Type B pancreatic cell (in vitro differentiated cells): ENCODE results near the gene ZCCHC14. TPM values are rescaled to one million over a fixed set of nuclear protein-coding genes. Genes with fewer than 3 reads are reported as not detected.
"Not testable (repeated sequence)": the region's sequence is repeated elsewhere in the genome, so short reads cannot be mapped to it uniquely, and the experiment has no call there.

Experiments
- DNase-seq: peaks from one replicate; pipeline ENCODE4 v3.0.0; 2021; ENCODE audit warnings: mixed read lengths; ENCODE audit not compliant: unreplicated experiment; ENCODE audit errors: extremely low spot score
- H3K27ac Mint-ChIP-seq: 2 replicates; pipeline ENCODE4 v1.8.0; 2021; ENCODE audit warnings: mild to moderate bottlenecking, mixed read lengths
- H3K27me3 Mint-ChIP-seq: 2 replicates; pipeline ENCODE4 v1.8.0; 2021; ENCODE audit warnings: mixed read lengths
- H3K36me3 Mint-ChIP-seq: 2 replicates; pipeline ENCODE4 v1.8.0; 2021; ENCODE audit warnings: mixed read lengths
- H3K4me1 Mint-ChIP-seq: one replicate; pipeline ENCODE4 v1.8.0; 2021; ENCODE audit warnings: mixed read lengths; ENCODE audit not compliant: unreplicated experiment
- H3K4me3 Mint-ChIP-seq: 2 replicates; pipeline ENCODE4 v1.8.0; 2021; ENCODE audit warnings: mild to moderate bottlenecking, mixed read lengths
- H3K9me3 Mint-ChIP-seq: 2 replicates; pipeline ENCODE4 v1.8.0; 2021; ENCODE audit warnings: mixed read lengths
- total RNA-seq: library from RNA; stranded (reverse); gene quantifications from 2 replicates; pipeline ENCODE4 v1.2.1, GENCODE V29; 2021; ENCODE audit warnings: low replicate concordance
- TF ChIP-seq, protein P1 (sequence below): fragments of 200-600 bp; sonication (generic); conservative IDR thresholded peaks from 2 replicates; pipeline ENCODE4 v1.5.0; 2021; ENCODE audit warnings: antibody characterized with exemption, mild to moderate bottlenecking

ZCCHC14 gene
- total RNA-seq, 1 donor from 2014 or later, result 32.3 TPM

DNA sequence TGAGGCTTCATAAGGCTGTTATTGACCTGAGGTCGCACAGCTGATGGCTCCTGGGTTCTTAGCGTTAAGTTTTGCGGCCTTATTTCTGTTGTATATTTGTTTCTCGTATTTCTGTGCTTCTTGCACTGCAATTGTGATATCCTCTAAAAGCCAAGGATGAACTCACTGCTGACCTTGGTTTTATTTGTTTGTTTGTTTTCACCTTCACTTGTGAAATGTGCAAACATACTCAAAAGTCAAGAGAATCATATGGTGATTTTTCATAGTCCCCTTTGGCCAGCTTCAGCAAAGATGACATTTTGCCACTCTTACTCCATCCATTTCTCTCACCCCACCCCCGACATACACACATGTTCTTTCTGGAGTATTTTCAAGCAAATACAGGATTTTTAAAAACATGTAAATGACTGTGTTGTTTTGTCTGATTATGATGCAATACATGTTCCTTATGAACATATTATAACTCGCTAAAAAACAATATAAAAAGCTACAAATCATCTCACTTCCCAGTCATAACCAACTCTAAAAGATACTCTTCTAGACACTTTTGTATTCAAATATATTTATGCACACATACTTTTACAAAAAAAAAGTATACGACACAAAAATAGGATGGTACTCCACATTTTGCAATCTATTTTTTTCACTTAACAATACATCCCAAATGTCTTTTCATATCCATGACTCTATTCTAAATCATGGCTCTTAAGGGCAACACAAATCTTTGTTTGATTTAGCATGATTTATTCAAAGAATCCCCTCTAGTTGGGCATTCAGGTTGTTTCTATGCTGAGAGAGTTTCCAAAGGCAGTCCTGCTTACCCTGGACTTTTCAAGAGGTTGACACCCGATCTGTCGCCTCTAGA, 5.7 kb upstream of the ZCCHC14 start:
- Mint-ChIP-seq H3K4me1 (no peaks in the 10 kb centered on the region), H3K27ac (no peak overlapping the region), H3K4me3 (no peak overlapping the region), H3K36me3 (no peaks in the 10 kb centered on the region), H3K27me3 (no peaks in the 10 kb centered on the region), H3K9me3 (no peaks in the 10 kb centered on the region)
- DNase-seq, result no peak
- TF ChIP-seq, protein P1, sequence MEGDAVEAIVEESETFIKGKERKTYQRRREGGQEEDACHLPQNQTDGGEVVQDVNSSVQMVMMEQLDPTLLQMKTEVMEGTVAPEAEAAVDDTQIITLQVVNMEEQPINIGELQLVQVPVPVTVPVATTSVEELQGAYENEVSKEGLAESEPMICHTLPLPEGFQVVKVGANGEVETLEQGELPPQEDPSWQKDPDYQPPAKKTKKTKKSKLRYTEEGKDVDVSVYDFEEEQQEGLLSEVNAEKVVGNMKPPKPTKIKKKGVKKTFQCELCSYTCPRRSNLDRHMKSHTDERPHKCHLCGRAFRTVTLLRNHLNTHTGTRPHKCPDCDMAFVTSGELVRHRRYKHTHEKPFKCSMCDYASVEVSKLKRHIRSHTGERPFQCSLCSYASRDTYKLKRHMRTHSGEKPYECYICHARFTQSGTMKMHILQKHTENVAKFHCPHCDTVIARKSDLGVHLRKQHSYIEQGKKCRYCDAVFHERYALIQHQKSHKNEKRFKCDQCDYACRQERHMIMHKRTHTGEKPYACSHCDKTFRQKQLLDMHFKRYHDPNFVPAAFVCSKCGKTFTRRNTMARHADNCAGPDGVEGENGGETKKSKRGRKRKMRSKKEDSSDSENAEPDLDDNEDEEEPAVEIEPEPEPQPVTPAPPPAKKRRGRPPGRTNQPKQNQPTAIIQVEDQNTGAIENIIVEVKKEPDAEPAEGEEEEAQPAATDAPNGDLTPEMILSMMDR, result no peak

DNA sequence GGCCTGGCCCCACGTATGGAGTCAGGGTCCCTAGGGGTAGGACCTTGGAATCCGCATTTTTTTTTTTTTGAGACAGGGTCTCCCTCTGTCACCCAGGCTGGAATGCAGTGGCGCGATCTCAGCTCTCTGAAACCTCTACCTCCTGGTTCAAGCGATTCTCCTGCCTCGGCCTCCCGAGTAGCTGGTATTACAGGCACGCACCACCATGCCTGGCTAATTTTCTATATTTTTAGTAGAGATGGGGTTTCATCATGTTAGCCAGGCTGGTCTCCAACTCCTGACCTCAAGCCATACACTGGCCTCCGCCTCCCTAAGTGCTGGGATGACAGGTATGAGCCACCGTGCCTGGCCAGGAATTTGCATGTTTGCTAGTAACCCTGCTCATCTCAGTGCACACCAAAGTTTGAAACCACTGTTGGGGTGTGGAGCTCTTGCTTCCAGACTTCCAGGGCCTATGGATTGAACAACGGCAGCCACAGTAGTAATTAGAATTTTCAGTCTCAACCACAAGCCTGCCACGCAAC, 5.0 kb upstream of the ZCCHC14 start:
- H3K27me3 Mint-ChIP-seq, H3K36me3 Mint-ChIP-seq, H3K4me1 Mint-ChIP-seq, H3K9me3 Mint-ChIP-seq, H3K27ac Mint-ChIP-seq, H3K4me3 Mint-ChIP-seq, DNase-seq: not testable (repeated sequence)

DNA sequence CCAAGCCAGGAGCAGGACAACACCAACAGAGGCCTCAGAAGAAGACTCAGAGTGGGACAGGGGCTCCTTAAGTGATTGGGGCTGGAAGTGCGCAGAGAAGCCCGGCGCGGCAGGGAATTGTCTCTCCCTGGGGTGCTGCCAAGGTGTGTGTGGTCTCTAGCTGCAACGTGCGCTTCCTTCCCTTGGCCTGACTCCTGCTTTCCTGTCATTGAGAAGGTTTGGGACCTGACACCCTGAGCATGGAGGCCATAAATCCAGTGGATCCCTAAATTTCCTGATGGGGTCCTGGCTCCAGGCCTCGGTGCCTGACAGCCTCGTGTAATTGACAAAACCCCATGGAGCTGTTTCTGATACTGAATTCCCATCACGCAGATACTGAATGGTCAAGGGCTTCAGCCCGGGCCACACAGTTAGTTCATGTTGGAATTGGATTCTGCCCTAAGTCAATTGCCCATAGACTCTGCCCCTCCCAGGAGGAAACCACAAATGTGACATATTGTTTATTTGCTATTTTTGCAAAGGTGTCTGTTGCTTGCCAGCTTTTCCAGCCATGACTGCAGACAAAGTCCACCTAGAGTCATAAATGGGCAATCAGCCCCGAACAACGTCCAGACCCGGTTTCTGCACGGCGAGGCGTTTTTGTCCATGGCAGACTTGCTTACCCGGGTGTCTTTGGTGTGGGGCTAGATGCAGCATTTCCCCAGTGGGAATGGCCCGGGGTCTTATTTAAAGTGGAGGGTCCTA, 4.4 kb upstream of the ZCCHC14 start:
- DNase-seq, H3K36me3 Mint-ChIP-seq, H3K9me3 Mint-ChIP-seq, H3K27ac Mint-ChIP-seq, H3K4me3 Mint-ChIP-seq, H3K27me3 Mint-ChIP-seq, H3K4me1 Mint-ChIP-seq: not testable (repeated sequence)

DNA sequence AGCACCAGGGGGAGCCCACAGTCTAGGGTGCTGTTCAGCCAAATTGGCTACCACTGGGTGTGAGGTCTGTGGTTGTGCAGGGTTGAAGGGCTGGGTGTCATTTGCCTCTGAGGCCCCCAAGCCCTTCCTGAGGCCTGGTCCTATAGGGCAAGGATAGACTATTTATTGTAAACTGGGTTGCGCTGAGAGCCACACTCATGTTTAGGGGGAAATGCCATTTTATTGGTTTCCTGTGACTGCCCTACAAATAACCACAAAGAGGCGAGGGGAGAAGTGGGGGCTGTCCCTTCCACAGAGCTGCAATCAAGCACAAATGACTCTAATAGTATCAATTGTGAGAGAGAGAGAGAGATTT, 3.6 kb upstream of the ZCCHC14 start:
- H3K27ac Mint-ChIP-seq, result no peak overlapping the region
- DNase-seq, result no peak
- H3K36me3 Mint-ChIP-seq, result no peaks in the 10 kb centered on the region
- peaks cover 3% of the 10 kb centered on the region for H3K27me3 Mint-ChIP-seq
- peaks cover 4% of the 10 kb centered on the region for H3K4me1 Mint-ChIP-seq
- H3K4me3 Mint-ChIP-seq, result no peak overlapping the region
- no peaks in the 10 kb centered on the region for H3K9me3 Mint-ChIP-seq
- TF ChIP-seq, protein P1, result no peak

DNA sequence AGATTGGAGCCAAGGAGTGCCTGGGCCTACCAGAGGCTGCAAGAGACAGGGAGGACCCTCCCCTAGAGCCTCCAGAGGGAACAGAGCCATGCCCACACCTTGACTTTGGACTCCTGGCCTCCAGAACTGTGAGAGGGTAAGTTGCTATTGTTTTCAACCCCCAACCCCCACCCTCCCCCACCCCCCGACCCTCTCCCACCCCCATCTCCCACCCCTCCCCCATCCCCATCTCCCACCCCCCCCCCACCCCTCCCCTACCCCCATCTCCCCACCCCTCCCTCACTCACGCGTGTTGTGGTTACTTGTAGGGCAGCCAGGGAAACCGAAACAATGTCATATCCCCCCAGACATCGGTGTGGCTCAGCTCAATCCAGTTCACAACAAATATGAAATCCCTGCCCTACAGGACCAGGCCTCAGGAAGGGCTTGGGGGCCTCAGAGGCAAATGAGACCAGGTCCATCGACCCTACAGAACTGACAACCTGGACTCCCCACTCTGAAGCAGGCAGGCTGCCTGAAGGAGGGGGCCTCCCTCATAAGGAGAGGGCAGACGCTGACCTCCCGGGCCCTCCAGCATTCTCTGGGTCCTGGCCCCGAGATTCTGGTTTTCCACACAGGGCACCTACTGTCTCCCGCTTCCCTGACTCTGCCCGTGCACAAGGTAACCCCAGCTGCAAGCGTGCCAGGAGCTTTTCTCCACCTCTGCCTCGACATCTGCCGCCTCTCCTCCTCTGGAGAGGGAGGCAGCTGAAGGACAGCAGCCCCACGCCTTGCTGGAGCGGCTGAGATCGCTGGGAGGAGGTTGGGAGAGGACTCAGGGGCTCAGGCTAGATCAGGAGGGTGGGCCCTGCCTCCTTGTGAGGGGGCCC, 3.0 kb upstream of the ZCCHC14 start:
- no peak for DNase-seq
- peaks cover 4% of the 10 kb centered on the region for H3K4me1 Mint-ChIP-seq
- no peaks in the 10 kb centered on the region for H3K9me3 Mint-ChIP-seq
- no peak overlapping the region for H3K27ac Mint-ChIP-seq
- no peak overlapping the region for H3K4me3 Mint-ChIP-seq
- H3K27me3 Mint-ChIP-seq, result peaks cover 3% of the 10 kb centered on the region
- TF ChIP-seq, protein P1, result no peak
- H3K36me3 Mint-ChIP-seq, result no peaks in the 10 kb centered on the region

DNA sequence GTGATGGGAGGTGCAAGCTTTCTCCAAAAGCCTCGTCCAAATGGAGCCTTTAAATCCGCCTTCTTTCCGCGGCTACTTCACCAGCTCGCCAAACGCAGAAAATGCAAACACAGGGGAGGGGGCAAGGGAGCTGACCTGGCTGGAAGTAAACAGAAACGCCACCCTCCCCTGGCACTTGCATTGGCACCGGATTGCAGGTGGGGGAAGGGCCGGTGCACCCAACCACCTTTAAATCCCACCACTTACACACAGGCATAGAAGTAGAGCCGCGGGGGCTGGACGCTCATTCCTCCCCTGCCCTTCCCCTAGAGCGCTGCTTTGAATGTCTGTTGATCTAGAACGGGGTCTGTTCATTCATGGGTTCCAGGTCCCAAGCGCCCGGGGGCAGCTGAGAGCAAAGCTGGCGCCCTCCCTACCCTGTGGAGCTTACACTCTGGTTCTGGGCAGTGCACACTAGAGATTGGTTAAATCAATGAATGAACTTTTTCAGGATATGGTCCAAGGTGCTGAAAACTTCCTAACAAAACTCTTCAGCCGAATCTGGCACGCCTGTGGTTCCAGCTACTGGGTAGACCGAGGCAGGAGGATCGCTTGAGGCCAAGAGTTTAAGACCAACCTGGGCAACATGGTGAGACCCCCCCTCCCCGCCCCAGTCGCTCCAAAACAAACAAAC, 920 bp upstream of the ZCCHC14 start:
- Mint-ChIP-seq H3K4me1 (peaks cover 24% of the 10 kb centered on the region), H3K27me3 (peaks cover 3% of the 10 kb centered on the region), H3K9me3 (no peaks in the 10 kb centered on the region), H3K27ac (peak overlapping the region; percentile 75), H3K4me3 (peak overlapping the region; percentile 88), H3K36me3 (no peaks in the 10 kb centered on the region)
- DNase-seq, result no peak
- TF ChIP-seq, protein P1, result no peak
